GM23248 (cell line): ENCODE results near the gene CFAP157. TPM values are rescaled to one million over a fixed set of nuclear protein-coding genes. Genes with fewer than 3 reads are reported as not detected.

ENCODE experiments used
- DNase-seq: peaks from one replicate; pipeline ENCODE4 v3.0.0-alpha.2; 2015
- H2AFZ ChIP-seq: fragments of 200-600 bp; sonication (generic); 2 replicates; pipeline ENCODE4 v1.6.1; 2016; ENCODE audit warnings: antibody characterized with exemption
- H3F3A ChIP-seq: fragments of 200-600 bp; sonication (generic); 2 replicates; pipeline ENCODE4 v1.6.1; 2016; ENCODE audit warnings: mild to moderate bottlenecking, antibody characterized with exemption, mixed run types; ENCODE audit not compliant: insufficient read depth
- H3K27ac ChIP-seq: fragments of 200-600 bp; sonication (generic); 2 replicates; pipeline ENCODE4 v1.5.1; 2016; ENCODE audit warnings: mild to moderate bottlenecking
- H3K27me3 ChIP-seq: fragments of 200-600 bp; sonication (generic); replicated peaks from 2 replicates; pipeline ENCODE4 v1.6.1; 2016; ENCODE audit warnings: mild to moderate bottlenecking; ENCODE audit not compliant: insufficient read depth
- H3K36me3 ChIP-seq: fragments of 200-600 bp; sonication (generic); 2 replicates; pipeline ENCODE4 v1.6.1; 2016; ENCODE audit warnings: low read depth, mild to moderate bottlenecking
- H3K4me1 ChIP-seq: fragments of 200-600 bp; sonication (generic); 2 replicates; pipeline ENCODE4 v1.6.1; 2016; ENCODE audit warnings: mild to moderate bottlenecking; ENCODE audit not compliant: insufficient read depth
- H3K4me2 ChIP-seq: fragments of 200-600 bp; sonication (generic); one replicate; pipeline ENCODE4 v1.6.1; 2016; ENCODE audit warnings: mild to moderate bottlenecking; ENCODE audit not compliant: unreplicated experiment
- H3K4me3 ChIP-seq: fragments of 200-600 bp; sonication (generic); 2 replicates; pipeline ENCODE4 v1.5.1; 2016; ENCODE audit warnings: mild to moderate bottlenecking
- H3K79me2 ChIP-seq: fragments of 200-600 bp; sonication (generic); 2 replicates; pipeline ENCODE4 v1.6.1; 2016; ENCODE audit warnings: mild to moderate bottlenecking; ENCODE audit not compliant: insufficient read depth
- H3K9ac ChIP-seq: fragments of 200-600 bp; sonication (generic); 2 replicates; pipeline ENCODE4 v1.6.1; 2016; ENCODE audit warnings: mild to moderate bottlenecking
- H3K9me2 ChIP-seq: fragments of 200-600 bp; sonication (generic); 2 replicates; pipeline ENCODE4 v1.6.1; 2016; ENCODE audit warnings: mixed run types, mild to moderate bottlenecking, moderate library complexity; ENCODE audit not compliant: insufficient read depth
- H3K9me3 ChIP-seq: fragments of 200-600 bp; sonication (generic); one replicate; pipeline ENCODE4 v1.6.1; 2017; ENCODE audit warnings: low read depth
- H4K20me1 ChIP-seq: fragments of 200-600 bp; sonication (generic); 2 replicates; pipeline ENCODE4 v1.6.0; 2016; ENCODE audit not compliant: insufficient read depth
- EZH2 ChIP-seq: fragments of 200-600 bp; sonication (generic); IDR thresholded peaks from 2 replicates; pipeline ENCODE4 v1.6.1; 2018; ENCODE audit warnings: antibody characterized with exemption, mild to moderate bottlenecking; ENCODE audit not compliant: insufficient read depth, poor library complexity, severe bottlenecking
- EZH2phosphoT487 ChIP-seq: fragments of 200-600 bp; sonication (generic); IDR thresholded peaks from 2 replicates; pipeline ENCODE4 v1.6.1; 2018; ENCODE audit warnings: antibody characterized with exemption, moderate library complexity, mild to moderate bottlenecking, low read depth; ENCODE audit not compliant: insufficient read depth
- WGBS, 2 experiments: methylation state at CpG; one replicate each; pipeline ENCODE4 v1.1.6; 2015 to 2017; ENCODE audit warnings: low lambda C conversion rate in 2 of 2, low coverage in 1 of 2; ENCODE audit errors: missing lambda C conversion rate in 2 of 2; 5-methylcytosine and 5-hydroxymethylcytosine counted together
- in situ Hi-C: fragments of 300-500 bp; cut with MboI; formaldehyde crosslinking; loops from 2 replicates; pipeline ENCODE4 v1.15.0; 2020
- polyA plus RNA-seq: library from polyadenylated mRNA; unstranded; fragments of >200 nt; fragmentation: Nextera tagmentation; extraction: Ambion mirVana; gene quantifications from 2 replicates; pipeline ENCODE4 v1.2.1, GENCODE V29; 2016
- total RNA-seq: library from RNA; depleted of rRNA; stranded (reverse); fragments of >200 nt; shearing (Covaris generic); gene quantifications from 2 replicates; pipeline ENCODE4 v1.2.3, GENCODE V29; 2014

The CFAP157 gene
- total and polyA plus RNA-seq, 2 experiments from 2014 or later = 0.55 TPM; not detected in 1

GRCh38 chr9:127726871-127727270, 20.1 kb downstream of the CFAP157 start:
- no peak overlapping the region for H3K4me3 ChIP-seq
- no peak for DNase-seq
- TF ChIP-seq EZH2phosphoT487 (no peak), EZH2 (no peak)
- H3K9ac ChIP-seq = no peak overlapping the region
- in situ Hi-C loops = no loop called here
- H3K36me3 ChIP-seq = no peaks in the 10 kb centered on the region
- H3K27ac ChIP-seq = no peak overlapping the region
- H3K79me2 ChIP-seq = no peaks in the 10 kb centered on the region
- H4K20me1 ChIP-seq = no peaks in the 10 kb centered on the region
- no peaks in the 10 kb centered on the region for H3K27me3 ChIP-seq
- 68 to 73% methylated on average over 8 of the region's 8 CpGs for WGBS, 2 experiments
- H2AFZ ChIP-seq = no peak overlapping the region
- no peaks in the 10 kb centered on the region for H3K9me3 ChIP-seq
- H3K4me1 ChIP-seq = peaks cover 10% of the 10 kb centered on the region
- no peak overlapping the region for H3K4me2 ChIP-seq
- H3K9me2 ChIP-seq = no peaks in the 10 kb centered on the region
- peaks cover 9% of the 10 kb centered on the region; the same call in 1 of the 2 replicates for H3F3A ChIP-seq

- no peak overlapping the region for H3K4me3 ChIP-seq
- H3K36me3 ChIP-seq = no peaks in the 10 kb centered on the region
- 0 out of 2 replicates have a peak, but pooled peaks cover 1% of the 10 kb centered on the region for H3K79me2 ChIP-seq
- no peaks in the 10 kb centered on the region for H3K27me3 ChIP-seq
- H3K27ac ChIP-seq = no peak overlapping the region
- H3K4me1 ChIP-seq = peaks cover 2% of the 10 kb centered on the region; the same call in 1 of the 2 replicates
- H3K9ac ChIP-seq = no peak overlapping the region
- WGBS, 2 experiments = 82 to 84% methylated on average over 8 of the region's 8 CpGs
- TF ChIP-seq EZH2phosphoT487 (no peak), EZH2 (no peak)
- no peaks in the 10 kb centered on the region for H3K9me2 ChIP-seq
- H4K20me1 ChIP-seq = no peaks in the 10 kb centered on the region
- DNase-seq = no peak
- H3K4me2 ChIP-seq = no peak overlapping the region
- in situ Hi-C loops = no loop called here
- H3F3A ChIP-seq = no peaks in the 10 kb centered on the region
- no peaks in the 10 kb centered on the region for H3K9me3 ChIP-seq
- H2AFZ ChIP-seq = no peak overlapping the region
These were observed 22.0 kb downstream of the CFAP157 start for GRCh38 chr9:127728808-127729207.

DNA sequence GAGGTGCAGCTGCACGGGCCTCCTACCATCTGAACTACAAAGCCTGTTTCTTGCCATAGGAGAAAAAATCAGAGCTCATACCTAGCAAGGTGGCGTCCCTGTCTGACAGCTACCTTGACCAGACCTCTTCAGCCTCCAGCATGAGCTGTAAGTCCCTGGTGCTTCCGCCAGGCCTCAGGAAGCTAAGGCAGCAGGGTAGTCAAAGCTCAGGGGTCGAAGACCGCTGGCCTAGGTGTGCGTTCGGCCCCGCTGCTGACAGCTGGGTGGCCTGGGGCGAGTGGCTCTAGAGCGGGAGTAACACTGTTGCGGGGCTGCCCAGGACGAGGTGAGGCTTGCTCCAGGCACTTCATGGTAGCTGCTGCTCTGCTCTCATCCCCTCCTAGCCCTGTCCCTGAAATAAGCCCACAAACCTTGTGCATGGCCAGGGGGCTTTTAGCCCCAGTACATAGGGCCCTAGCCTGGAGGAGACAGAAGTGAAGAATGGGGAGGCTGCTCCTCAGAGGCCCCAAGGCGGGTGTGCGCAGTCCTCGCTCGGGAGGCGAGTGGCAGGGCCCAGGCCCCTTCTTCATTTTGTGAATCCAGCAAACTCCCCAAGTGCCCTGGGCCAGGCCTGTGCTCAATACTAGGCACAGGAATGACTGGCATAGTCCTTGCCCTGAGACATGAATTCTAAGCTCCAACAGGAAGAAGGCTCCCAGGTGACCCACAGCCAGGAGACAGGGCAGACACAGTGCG, 22.9 kb downstream of the CFAP157 start:
- no peak for DNase-seq
- TF ChIP-seq EZH2phosphoT487 (no peak), EZH2 (no peak)
- Histone ChIP-seq H3K36me3 (no peaks in the 10 kb centered on the region), H2AFZ (no peak overlapping the region), H3K27ac (no peak overlapping the region), H3K9me3 (no peaks in the 10 kb centered on the region), H3K79me2 (0 out of 2 replicates have a peak, but pooled peaks cover 7% of the 10 kb centered on the region), H3K27me3 (no peaks in the 10 kb centered on the region), H3F3A (no peaks in the 10 kb centered on the region), H4K20me1 (no peaks in the 10 kb centered on the region), H3K4me1 (peaks cover 7% of the 10 kb centered on the region; the same call in 1 of the 2 replicates), H3K9me2 (no peaks in the 10 kb centered on the region), H3K9ac (no peak overlapping the region), H3K4me2 (no peak overlapping the region), H3K4me3 (no peak overlapping the region)
- WGBS, 2 experiments = 88 to 91% methylated on average over 18 of the region's 18 CpGs
- in situ Hi-C loops = loop anchor here (10.0 kb wide), 1 partner anchor 135 kb away; no protein-coding TSS in a partner anchor

DNA sequence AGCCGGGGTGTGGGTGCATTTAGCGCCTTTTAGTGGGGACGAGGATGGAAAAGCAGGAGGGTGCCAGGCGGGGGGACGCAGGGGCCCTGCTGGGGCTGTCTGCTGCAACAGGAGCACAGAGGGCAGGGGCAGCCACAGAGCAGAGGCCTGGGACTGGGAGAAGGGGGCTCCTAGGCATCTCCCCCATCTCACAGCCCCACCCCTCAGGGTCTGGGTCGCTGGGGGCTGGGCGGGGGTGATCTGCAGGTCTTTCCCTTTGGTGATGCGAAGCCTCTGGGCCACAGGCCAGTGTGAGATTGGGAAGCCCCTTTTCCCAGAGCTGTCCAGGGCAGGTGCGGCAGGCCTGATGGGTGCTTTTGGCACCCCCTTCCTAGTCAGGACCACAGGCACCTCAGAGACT, 23.5 kb downstream of the CFAP157 start:
- TF ChIP-seq EZH2 (no peak), EZH2phosphoT487 (no peak)
- Histone ChIP-seq H3F3A (no peaks in the 10 kb centered on the region), H3K9ac (no peak overlapping the region), H3K4me3 (no peak overlapping the region), H4K20me1 (no peaks in the 10 kb centered on the region), H3K9me3 (no peaks in the 10 kb centered on the region), H3K4me1 (peaks cover 7% of the 10 kb centered on the region; the same call in 1 of the 2 replicates), H3K27ac (no peak overlapping the region), H3K9me2 (no peaks in the 10 kb centered on the region), H3K27me3 (no peaks in the 10 kb centered on the region), H3K36me3 (no peaks in the 10 kb centered on the region), H2AFZ (no peak overlapping the region), H3K4me2 (no peak overlapping the region), H3K79me2 (0 out of 2 replicates have a peak, but pooled peaks cover 7% of the 10 kb centered on the region)
- WGBS, 2 experiments = 90 to 95% methylated on average over 9 of the region's 9 CpGs
- in situ Hi-C loops = loop anchor here (10.0 kb wide), 1 partner anchor 135 kb away; no protein-coding TSS in a partner anchor
- DNase-seq = no peak
